Brain microvascular endothelial cell (primary cell): Measurements from ENCODE around the gene IFI44L.

Experiments
- DNase-seq: peaks from one replicate; pipeline ENCODE4 v3.0.0-alpha.2; 2020
- H3K27ac ChIP-seq: fragments of 250-450 bp; sonication (Bioruptor Pico); 2 replicates; pipeline ENCODE4 v1.5.1; 2020; ENCODE audit warnings: mild to moderate bottlenecking, moderate library complexity
- H3K27me3 ChIP-seq: fragments of 250-450 bp; sonication (Bioruptor Pico); replicated peaks from 2 replicates; pipeline ENCODE4 v1.5.1; 2020; ENCODE audit warnings: mild to moderate bottlenecking
- H3K36me3 ChIP-seq: fragments of 250-450 bp; sonication (Bioruptor Pico); replicated peaks from 2 replicates; pipeline ENCODE4 v1.5.1; 2020; ENCODE audit warnings: mild to moderate bottlenecking
- H3K4me3 ChIP-seq: 2 replicates; pipeline ENCODE4 v1.5.1; 2011; ENCODE audit warnings: low read depth, mild to moderate bottlenecking, control low read depth, low read length, moderate library complexity
- in situ Hi-C: cut with HindIII; loops from 2 replicates; pipeline ENCODE4 v1.10.0; 2017; ENCODE audit warnings: low sequenced_read_pairs, low pct_ligation_motif_present
- TF ChIP-seq, protein P1 (sequence below): IDR thresholded peaks from 2 replicates; pipeline ENCODE4 v1.5.1; 2011; ENCODE audit warnings: low read depth, mild to moderate bottlenecking, moderate library complexity, low read length, control low read depth, inconsistent platforms; ENCODE audit errors: missing control alignments

The IFI44L gene

DNA sequence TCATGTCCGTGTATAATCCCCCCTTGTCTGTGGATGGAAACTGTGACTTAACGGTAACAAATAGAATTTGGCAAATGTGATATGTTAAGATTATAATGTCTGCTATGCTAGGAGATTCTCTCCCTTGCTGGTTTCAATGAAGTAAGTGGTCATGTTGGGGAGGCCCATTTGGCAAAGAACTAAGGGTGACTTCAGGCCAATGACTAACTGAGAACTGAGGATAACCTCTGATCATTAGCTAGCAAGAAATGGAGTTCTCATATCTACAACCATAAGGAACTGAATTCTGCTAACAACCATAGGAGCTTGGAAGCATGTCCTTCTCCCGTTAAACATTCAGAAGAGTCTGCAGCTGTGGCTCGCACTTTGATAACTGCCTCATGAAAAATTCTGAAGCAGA is 2.3 kb downstream of the IFI44L start:
- TF ChIP-seq, protein P1, sequence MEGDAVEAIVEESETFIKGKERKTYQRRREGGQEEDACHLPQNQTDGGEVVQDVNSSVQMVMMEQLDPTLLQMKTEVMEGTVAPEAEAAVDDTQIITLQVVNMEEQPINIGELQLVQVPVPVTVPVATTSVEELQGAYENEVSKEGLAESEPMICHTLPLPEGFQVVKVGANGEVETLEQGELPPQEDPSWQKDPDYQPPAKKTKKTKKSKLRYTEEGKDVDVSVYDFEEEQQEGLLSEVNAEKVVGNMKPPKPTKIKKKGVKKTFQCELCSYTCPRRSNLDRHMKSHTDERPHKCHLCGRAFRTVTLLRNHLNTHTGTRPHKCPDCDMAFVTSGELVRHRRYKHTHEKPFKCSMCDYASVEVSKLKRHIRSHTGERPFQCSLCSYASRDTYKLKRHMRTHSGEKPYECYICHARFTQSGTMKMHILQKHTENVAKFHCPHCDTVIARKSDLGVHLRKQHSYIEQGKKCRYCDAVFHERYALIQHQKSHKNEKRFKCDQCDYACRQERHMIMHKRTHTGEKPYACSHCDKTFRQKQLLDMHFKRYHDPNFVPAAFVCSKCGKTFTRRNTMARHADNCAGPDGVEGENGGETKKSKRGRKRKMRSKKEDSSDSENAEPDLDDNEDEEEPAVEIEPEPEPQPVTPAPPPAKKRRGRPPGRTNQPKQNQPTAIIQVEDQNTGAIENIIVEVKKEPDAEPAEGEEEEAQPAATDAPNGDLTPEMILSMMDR = no peak
- in situ Hi-C loops = no loop called here
- no peak for DNase-seq
- Histone ChIP-seq H3K4me3 (no peak overlapping the region), H3K27me3 (no peaks in the 10 kb centered on the region), H3K36me3 (no peaks in the 10 kb centered on the region), H3K27ac (no peak overlapping the region)

DNA sequence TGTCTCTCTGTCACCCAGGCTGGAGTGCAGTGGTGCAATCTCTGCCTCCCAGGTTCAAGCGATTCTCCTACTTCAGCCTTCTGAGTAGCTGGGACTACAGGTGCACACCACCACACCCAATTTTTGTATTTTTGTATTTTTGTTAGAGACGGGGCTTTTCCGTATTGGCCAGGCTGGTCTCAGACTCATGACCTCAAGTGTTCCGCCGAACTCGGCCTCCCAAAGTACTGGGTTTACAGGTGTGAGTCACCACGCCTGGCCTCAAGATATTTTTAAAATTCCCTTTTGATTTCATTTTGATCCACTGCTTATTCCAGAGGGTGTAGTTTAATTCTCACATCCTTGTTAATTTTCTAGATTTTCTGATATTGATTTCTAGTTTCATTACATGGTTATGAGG is 3.8 kb downstream of the IFI44L start:
- Histone ChIP-seq H3K4me3 (no peak overlapping the region), H3K27me3 (no peaks in the 10 kb centered on the region), H3K36me3 (no peaks in the 10 kb centered on the region), H3K27ac (no peak overlapping the region)
- TF ChIP-seq, protein P1 = no peak
- in situ Hi-C loops = no loop called here
- DNase-seq = no peak

DNA sequence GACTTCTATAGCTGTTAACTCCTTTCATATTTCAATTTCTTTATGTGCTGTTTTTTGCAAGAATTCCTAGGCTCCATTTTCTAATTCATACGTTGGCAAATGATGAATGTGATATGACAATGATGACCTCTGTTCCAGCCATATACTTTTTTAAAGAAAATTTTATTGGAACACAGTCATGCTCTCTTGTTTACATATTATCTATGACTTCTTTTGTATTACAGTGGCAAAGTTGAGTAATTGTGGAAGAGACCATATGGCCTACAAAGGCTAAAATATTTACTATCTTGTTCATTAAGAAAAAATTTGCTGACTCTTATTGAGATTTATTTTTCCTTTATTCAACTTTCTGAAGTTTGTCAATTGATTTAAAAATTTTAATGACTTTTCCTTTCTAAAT is 7.1 kb downstream of the IFI44L start:
- no peak overlapping the region for H3K27ac ChIP-seq
- no peaks in the 10 kb centered on the region for H3K36me3 ChIP-seq
- no peak for DNase-seq
- TF ChIP-seq, protein P1 = no peak
- no peak overlapping the region for H3K4me3 ChIP-seq
- in situ Hi-C loops = no loop called here
- H3K27me3 ChIP-seq = no peaks in the 10 kb centered on the region

DNA sequence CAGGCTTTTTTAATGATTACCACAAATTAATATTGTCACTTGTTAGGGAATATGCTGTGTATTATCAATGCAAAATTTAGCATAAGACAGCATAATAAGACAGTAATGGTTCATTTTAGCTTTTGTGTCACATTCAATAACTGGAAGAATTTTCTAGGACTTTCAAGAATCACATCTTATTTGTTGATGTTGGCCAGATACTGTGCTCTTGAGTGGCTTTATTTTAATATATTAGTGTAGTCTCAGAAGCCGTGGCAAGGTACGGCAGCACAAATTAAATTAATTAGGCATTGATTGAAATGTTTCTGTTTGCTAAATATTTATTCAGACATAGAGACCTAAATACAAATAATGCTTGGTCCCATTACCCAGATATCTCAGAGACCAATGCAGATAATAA is 10.4 kb downstream of the IFI44L start:
- H3K36me3 ChIP-seq = no peaks in the 10 kb centered on the region
- DNase-seq = no peak
- no peak overlapping the region for H3K4me3 ChIP-seq
- no peaks in the 10 kb centered on the region for H3K27me3 ChIP-seq
- H3K27ac ChIP-seq = no peak overlapping the region
- TF ChIP-seq, protein P1 = no peak
- in situ Hi-C loops = no loop called here

DNA sequence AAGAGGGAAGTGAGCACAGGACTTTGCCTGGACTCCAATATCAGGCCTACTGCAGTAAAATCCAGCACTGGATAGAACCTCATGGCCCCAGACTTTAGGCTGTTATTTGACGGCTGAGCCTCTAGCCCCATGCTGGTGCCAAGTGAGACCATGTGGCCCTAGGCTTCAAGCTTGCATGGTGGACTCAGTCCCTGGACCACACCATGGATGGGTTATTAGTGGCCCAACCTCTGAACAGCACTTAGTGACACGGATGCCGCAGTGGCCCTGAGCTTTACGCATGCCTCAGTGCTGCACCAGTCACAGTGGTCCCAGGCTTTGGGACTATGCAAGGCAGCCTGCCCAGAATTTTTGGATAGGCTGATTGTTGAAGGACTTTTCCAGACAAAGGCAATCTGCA is 13.0 kb downstream of the IFI44L start:
- H3K27ac ChIP-seq = no peak overlapping the region
- in situ Hi-C loops = no loop called here
- no peak for DNase-seq
- no peak overlapping the region for H3K4me3 ChIP-seq
- H3K27me3 ChIP-seq = no peaks in the 10 kb centered on the region
- TF ChIP-seq, protein P1 = no peak
- no peaks in the 10 kb centered on the region for H3K36me3 ChIP-seq

DNA sequence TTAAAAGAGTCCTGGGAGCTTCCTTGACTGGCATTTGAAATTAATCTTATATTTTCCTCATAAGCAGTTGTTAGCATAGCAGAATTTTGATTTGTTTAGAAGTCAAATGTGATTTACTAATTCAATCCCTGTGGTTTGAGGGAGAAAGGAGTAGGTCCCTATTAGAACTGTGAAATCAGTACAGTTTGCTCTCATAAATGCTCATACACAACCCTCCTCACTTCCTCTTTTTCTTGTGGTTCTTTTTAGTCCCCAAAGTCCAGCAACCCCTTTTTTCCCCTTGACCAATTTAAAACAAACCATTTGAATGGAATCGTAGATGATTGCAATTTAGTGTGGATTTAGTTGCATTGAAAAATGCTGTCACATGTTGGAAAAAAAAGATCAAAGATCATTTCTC is 20.2 kb downstream of the IFI44L start:
- TF ChIP-seq, protein P1 = no peak
- no peaks in the 10 kb centered on the region for H3K27me3 ChIP-seq
- no peak for DNase-seq
- in situ Hi-C loops = no loop called here
- no peak overlapping the region for H3K27ac ChIP-seq
- H3K36me3 ChIP-seq = no peaks in the 10 kb centered on the region
- H3K4me3 ChIP-seq = no peak overlapping the region
